DOHH2 (cell line): ENCODE measurements around the gene SERPINB12.

Experiments used
- H3F3A ChIP-seq: fragments of 200-600 bp; sonication (generic), shearing (Covaris generic); 2 replicates; pipeline ENCODE4 v1.6.0; 2016; ENCODE audit warnings: antibody characterized with exemption, mild to moderate bottlenecking; ENCODE audit not compliant: control insufficient read depth, insufficient read depth
- H3K27ac ChIP-seq: fragments of 200-600 bp; sonication (generic); 2 replicates; pipeline ENCODE4 v1.5.1; 2014; ENCODE audit warnings: low read depth, mild to moderate bottlenecking, low read length, moderate library complexity
- H3K27me3 ChIP-seq: fragments of 200-600 bp; sonication (generic); 2 replicates; pipeline ENCODE4 v1.6.1; 2014; ENCODE audit warnings: mild to moderate bottlenecking, low read length, mixed read lengths; ENCODE audit not compliant: control insufficient read depth
- H3K36me3 ChIP-seq: fragments of 200-600 bp; sonication (generic); 2 replicates; pipeline ENCODE4 v1.6.1; 2014; ENCODE audit warnings: mild to moderate bottlenecking, low read length, moderate library complexity, mixed read lengths; ENCODE audit not compliant: control insufficient read depth
- H3K4me1 ChIP-seq: fragments of 200-600 bp; sonication (generic); 2 replicates; pipeline ENCODE4 v1.6.1; 2014; ENCODE audit warnings: mild to moderate bottlenecking, low read length, mixed read lengths; ENCODE audit not compliant: control insufficient read depth
- H3K4me2 ChIP-seq: fragments of 200-600 bp; sonication (generic); 2 replicates; pipeline ENCODE4 v1.6.0; 2014; ENCODE audit warnings: mild to moderate bottlenecking, low read length, moderate library complexity
- H3K4me3 ChIP-seq: fragments of 200-600 bp; sonication (generic); 2 replicates; pipeline ENCODE4 v1.5.1; 2014; ENCODE audit warnings: mild to moderate bottlenecking, low read length, mixed read lengths
- H3K79me2 ChIP-seq: fragments of 200-600 bp; sonication (generic); 2 replicates; pipeline ENCODE4 v1.6.1; 2014; ENCODE audit warnings: mild to moderate bottlenecking, low read length, mixed read lengths; ENCODE audit not compliant: control insufficient read depth
- H3K9me2 ChIP-seq: fragments of 200-600 bp; sonication (generic); replicated peaks from 2 replicates; pipeline ENCODE4 v1.6.1; 2014; ENCODE audit warnings: mild to moderate bottlenecking, low read length, mixed read lengths; ENCODE audit not compliant: control insufficient read depth
- H3K9me3 ChIP-seq: fragments of 200-600 bp; sonication (generic); 2 replicates; pipeline ENCODE4 v1.6.1; 2014; ENCODE audit warnings: antibody characterized with exemption, low read length, mixed read lengths; ENCODE audit not compliant: control insufficient read depth, insufficient read depth
- H4K20me1 ChIP-seq: fragments of 200-600 bp; sonication (generic); 2 replicates; pipeline ENCODE4 v1.6.0; 2014; ENCODE audit warnings: low read depth, mild to moderate bottlenecking, antibody characterized with exemption, low read length, moderate library complexity; ENCODE audit not compliant: control insufficient read depth, insufficient read depth
- CTCF ChIP-seq: fragments of 200-600 bp; sonication (generic); IDR thresholded peaks from one replicate; pipeline ENCODE4 v1.5.1; 2014; ENCODE audit warnings: antibody characterized with exemption, mild to moderate bottlenecking, low read depth, low read length; ENCODE audit not compliant: poor library complexity, severe bottlenecking
- EZH2phosphoT487 ChIP-seq: fragments of 200-600 bp; sonication (generic); IDR thresholded peaks from 2 replicates; pipeline ENCODE4 v1.6.1; 2017; ENCODE audit warnings: borderline replicate concordance, mild to moderate bottlenecking, antibody characterized with exemption, low read length, moderate library complexity, mixed read lengths

SERPINB12 gene

GRCh38 chr18:63505566-63506335 is 36.4 kb upstream of the SERPINB12 start:
- Histone ChIP-seq H3K4me1 (no peaks in the 10 kb centered on the region), H3K27me3 (peaks cover 2% of the 10 kb centered on the region; the same call in 1 of the 2 replicates), H3K27ac (no peak overlapping the region), H3K36me3 (no peaks in the 10 kb centered on the region), H3F3A (no peaks in the 10 kb centered on the region), H3K4me2 (no peak overlapping the region), H3K9me3 (no peaks in the 10 kb centered on the region), H3K4me3 (no peak overlapping the region), H3K79me2 (no peaks in the 10 kb centered on the region), H3K9me2 (no peaks in the 10 kb centered on the region), H4K20me1 (no peaks in the 10 kb centered on the region)
- TF ChIP-seq CTCF = peak; percentile 76
- TF ChIP-seq EZH2phosphoT487 = no peak

GRCh38 chr18:63506336-63506646 is 35.9 kb upstream of the SERPINB12 start:
- Histone ChIP-seq H3K9me3 (no peaks in the 10 kb centered on the region), H3K4me3 (no peak overlapping the region), H3K27me3 (peaks cover 2% of the 10 kb centered on the region; the same call in 1 of the 2 replicates), H4K20me1 (no peaks in the 10 kb centered on the region), H3K4me1 (no peaks in the 10 kb centered on the region), H3K36me3 (no peaks in the 10 kb centered on the region), H3F3A (no peaks in the 10 kb centered on the region), H3K4me2 (no peak overlapping the region), H3K27ac (no peak overlapping the region), H3K9me2 (no peaks in the 10 kb centered on the region), H3K79me2 (no peaks in the 10 kb centered on the region)
- TF ChIP-seq EZH2phosphoT487 = no peak
- TF ChIP-seq CTCF = no peak

GRCh38 chr18:63508596-63508995 is 33.6 kb upstream of the SERPINB12 start:
- Histone ChIP-seq H4K20me1 (no peaks in the 10 kb centered on the region), H3F3A (no peaks in the 10 kb centered on the region), H3K27ac (no peak overlapping the region), H3K27me3 (peaks cover 2% of the 10 kb centered on the region; the same call in 1 of the 2 replicates), H3K4me2 (no peak overlapping the region), H3K4me1 (no peaks in the 10 kb centered on the region), H3K9me2 (no peaks in the 10 kb centered on the region), H3K4me3 (no peak overlapping the region), H3K79me2 (no peaks in the 10 kb centered on the region), H3K9me3 (no peaks in the 10 kb centered on the region), H3K36me3 (no peaks in the 10 kb centered on the region)
- TF ChIP-seq CTCF = no peak
- no peak for TF ChIP-seq EZH2phosphoT487
